BJ (cell line): ENCODE data around the gene PET100. TPM values are rescaled to one million over a fixed set of nuclear protein-coding genes. Genes with fewer than 3 reads are reported as not detected.

Experiments used
- CTCF ChIA-PET: fragments of 350-600 bp; formaldehyde crosslinking; extraction: SDS; loops from one replicate; lab custom pipeline; 2021; ENCODE audit warnings: antibody characterized with exemption, inconsistent platforms; lab: Yijun Ruan, JAX
- POLR2A ChIA-PET: fragments of 300-600 bp; sonication (Branson Sonifier 250); formaldehyde crosslinking; extraction: SDS; loops from one replicate; lab custom pipeline; 2021; ENCODE audit warnings: antibody characterized with exemption; lab: Charles Lee
- DNase-seq: peaks from one replicate; pipeline ENCODE4 v3.0.0-alpha.2; 2011; ENCODE audit warnings: low read depth
- H3K27me3 ChIP-seq: 2 replicates; pipeline ENCODE4 v1.6.0; 2011; ENCODE audit warnings: low read length; ENCODE audit not compliant: control insufficient read depth, insufficient read depth
- H3K36me3 ChIP-seq: 2 replicates; pipeline ENCODE4 v1.5.1; 2011; ENCODE audit warnings: low read length; ENCODE audit not compliant: control insufficient read depth, insufficient read depth
- H3K4me3 ChIP-seq: 2 replicates; pipeline ENCODE4 v1.5.1; 2011; ENCODE audit warnings: low read depth, mild to moderate bottlenecking, control low read depth, low read length
- CTCF ChIP-seq: IDR thresholded peaks from 2 replicates; pipeline ENCODE4 v1.5.1; 2011; ENCODE audit warnings: low read depth, mild to moderate bottlenecking, control low read depth, inconsistent platforms, low read length, moderate library complexity; ENCODE audit not compliant: insufficient read depth
- polyA plus RNA-seq: library from polyadenylated mRNA; depleted of rRNA; stranded (reverse); fragments of >200 nt; gene quantifications from 2 replicates; pipeline ENCODE4 v1.2.3, GENCODE V29; 2011

Gene PET100
- polyA plus RNA-seq, 1 experiment = 8.9 TPM

GRCh38 chr19:7612282-7613274, 17.0 kb upstream of the PET100 start:
- Histone ChIP-seq H3K36me3 (no peaks in the 10 kb centered on the region; the same call in 1 of the 2 replicates), H3K4me3 (no peak overlapping the region), H3K27me3 (no peaks in the 10 kb centered on the region)
- DNase-seq = no peak
- POLR2A ChIA-PET = no interaction called here
- CTCF ChIA-PET = interaction anchor here (0.6 kb wide), 1 partner anchor 14 kb away, joined by 3 read pairs; no protein-coding TSS in a partner anchor
- TF ChIP-seq CTCF = no peak

- no peaks in the 10 kb centered on the region for H3K27me3 ChIP-seq
- POLR2A ChIA-PET = no interaction called here
- no peak for TF ChIP-seq CTCF
- CTCF ChIA-PET = interaction anchor here (0.6 kb wide), 1 partner anchor 66 kb away, joined by 3 read pairs; the partner anchor contains the start of gene TRAPPC5
- no peak overlapping the region for H3K4me3 ChIP-seq
- DNase-seq = no peak
- H3K36me3 ChIP-seq = peaks cover 8% of the 10 kb centered on the region
These were observed 14.5 kb upstream of the PET100 start for GRCh38 chr19:7614859-7615741.

- peaks cover 16% of the 10 kb centered on the region for H3K36me3 ChIP-seq
- CTCF ChIA-PET = no interaction called here
- H3K27me3 ChIP-seq = no peaks in the 10 kb centered on the region
- no peak for TF ChIP-seq CTCF
- POLR2A ChIA-PET = no interaction called here
- no peak for DNase-seq
- no peak overlapping the region for H3K4me3 ChIP-seq
These were observed 12.4 kb upstream of the PET100 start for GRCh38 chr19:7617172-7617571.

- POLR2A ChIA-PET = no interaction called here
- no peak for DNase-seq
- TF ChIP-seq CTCF = no peak
- CTCF ChIA-PET = no interaction called here
- Histone ChIP-seq H3K27me3 (no peaks in the 10 kb centered on the region), H3K36me3 (peaks cover 18% of the 10 kb centered on the region), H3K4me3 (no peak overlapping the region)
These were observed 11.9 kb upstream of the PET100 start for GRCh38 chr19:7617735-7618134.

- Histone ChIP-seq H3K4me3 (no peak overlapping the region), H3K36me3 (peaks cover 18% of the 10 kb centered on the region), H3K27me3 (no peaks in the 10 kb centered on the region)
- DNase-seq = no peak
- TF ChIP-seq CTCF = no peak
- ChIA-PET CTCF (no interaction called here), POLR2A (no interaction called here)
These were observed 11.2 kb upstream of the PET100 start for GRCh38 chr19:7618348-7618747.
